ENCODE results near the gene SERPINE2.
"Not testable (repeated sequence)": the region's sequence is repeated elsewhere in the genome, so short reads cannot be mapped to it uniquely, and the experiment has no call there.

SERPINE2 gene

DNA sequence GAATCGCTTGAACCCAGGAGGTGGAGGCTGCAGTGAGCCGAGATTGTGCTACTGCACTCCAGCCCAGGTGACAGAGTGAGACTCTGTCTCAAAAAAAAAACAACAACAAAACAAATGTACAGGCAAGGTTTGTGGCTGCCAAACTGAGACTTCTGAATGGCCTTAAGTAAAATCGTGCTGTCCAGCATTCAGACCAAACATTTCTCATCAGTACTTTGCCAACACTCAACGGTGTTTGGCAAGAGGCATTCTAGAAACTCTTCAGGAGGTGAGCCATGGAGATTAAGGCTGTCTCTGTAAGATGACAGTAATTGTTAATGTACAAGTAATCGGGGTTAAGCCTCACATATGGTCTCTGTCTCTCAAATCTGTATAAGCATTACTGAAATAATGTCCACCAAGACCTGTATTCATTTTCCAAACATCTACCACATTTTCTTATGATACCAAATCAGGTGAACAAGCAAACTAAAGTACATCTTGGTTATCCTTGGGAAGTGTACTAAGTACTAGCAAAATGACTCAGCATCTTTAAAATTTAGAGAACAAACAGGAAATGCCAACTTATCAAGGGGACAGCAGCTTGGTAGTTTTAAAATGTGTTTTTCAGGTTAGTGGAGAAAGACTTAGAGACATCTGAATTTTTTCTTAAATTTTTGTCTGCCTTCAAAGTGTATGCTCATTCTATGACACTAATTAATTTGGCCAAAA lies 29.3 kb downstream of the SERPINE2 start:
- H3K4me3 ChIP-seq (ENCODE audit: low read length): no peak overlapping the region

DNA sequence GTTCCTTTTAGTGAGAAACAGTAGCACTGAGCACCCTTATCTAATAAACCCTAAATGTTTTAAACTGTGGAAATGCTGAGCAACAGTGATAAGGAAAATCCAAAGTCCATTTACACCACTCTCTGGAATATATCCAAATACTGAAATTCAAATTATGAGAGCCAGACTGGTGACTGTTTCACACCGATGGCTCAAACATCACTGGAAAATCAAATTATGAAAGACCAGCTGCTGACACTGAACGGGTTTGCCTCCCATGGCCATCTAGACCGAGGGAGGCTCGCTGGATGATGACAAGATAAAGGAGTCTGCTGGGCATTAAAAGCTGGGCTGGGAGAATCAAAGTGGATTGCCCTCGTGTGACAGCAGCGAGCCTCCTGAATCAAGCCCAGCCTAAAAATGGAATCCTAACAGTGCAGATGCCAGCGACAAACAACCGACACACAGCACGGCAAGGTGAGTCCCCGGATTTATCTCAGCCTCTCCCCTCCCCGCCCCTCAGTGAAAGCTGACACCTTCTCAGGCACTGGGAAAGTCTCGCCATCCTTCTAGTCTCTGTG lies 30.3 kb downstream of the SERPINE2 start:
- H3K4me3 ChIP-seq (ENCODE audit: low read length): no peak overlapping the region
- no peak for DNase-seq (ENCODE audit: low read depth)
- TF ChIP-seq CTCF (IDR thresholded peaks at IDR 0.05; ENCODE audit: insufficient read depth, low read depth, low read length, missing control alignments): no peak

More for the DNA sequence above, 29.3 kb downstream of the SERPINE2 start:
- TF ChIP-seq CTCF (IDR thresholded peaks at IDR 0.05; ENCODE audit: insufficient read depth, low read depth, low read length, missing control alignments): no peak
- no peak for DNase-seq (ENCODE audit: low read depth)

DNA sequence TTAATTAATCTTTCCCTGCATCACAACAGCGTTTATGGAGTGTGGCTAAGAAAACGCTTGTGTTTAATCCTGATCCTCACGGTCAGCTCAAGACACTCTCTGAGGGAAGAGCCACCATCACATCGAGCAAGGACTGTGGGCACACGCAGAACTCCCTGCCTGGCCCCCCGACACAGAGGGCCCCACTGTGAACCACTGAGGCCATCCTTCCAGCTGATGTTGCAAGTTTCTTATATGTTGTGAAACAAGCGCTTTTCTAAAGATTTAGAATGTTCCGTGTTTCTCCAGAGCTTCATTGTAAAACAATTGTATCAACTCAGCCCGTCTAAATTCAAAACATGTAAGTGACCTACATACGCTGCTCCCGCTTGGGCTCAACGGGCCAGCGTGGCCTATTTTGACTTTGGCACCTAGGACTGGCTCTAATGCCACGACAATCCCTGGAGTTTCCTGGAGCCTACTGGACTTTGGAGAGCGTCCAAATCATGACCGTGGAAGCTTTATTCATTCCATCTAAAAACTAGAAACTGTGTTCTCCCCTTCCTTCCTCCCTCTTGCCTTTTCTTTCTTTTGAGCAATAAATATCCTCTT lies 34.9 kb downstream of the SERPINE2 start:
- DNase-seq (ENCODE audit: low read depth): no peak
- TF ChIP-seq CTCF (IDR thresholded peaks at IDR 0.05; ENCODE audit: insufficient read depth, low read depth, low read length, missing control alignments): no peak
- no peak overlapping the region for H3K4me3 ChIP-seq (ENCODE audit: low read length)

- not testable (repeated sequence) for H3K4me3 ChIP-seq (ENCODE audit: low read length); DNase-seq (ENCODE audit: low read depth)
Observed at GRCh38 chr2:224000662-224001061, 38.4 kb downstream of the SERPINE2 start.

GRCh38 chr2:223999862-224000261 lies 39.2 kb downstream of the SERPINE2 start:
- TF ChIP-seq CTCF (IDR thresholded peaks at IDR 0.05; ENCODE audit: insufficient read depth, low read depth, low read length, missing control alignments): no peak
- no peak for DNase-seq (ENCODE audit: low read depth)
- H3K4me3 ChIP-seq (ENCODE audit: low read length): no peak overlapping the region

- no peak overlapping the region for H3K4me3 ChIP-seq (ENCODE audit: low read length)
- TF ChIP-seq CTCF (IDR thresholded peaks at IDR 0.05; ENCODE audit: insufficient read depth, low read depth, low read length, missing control alignments): no peak
- DNase-seq (ENCODE audit: low read depth): no peak
Observed at GRCh38 chr2:223998948-223999347, 40.1 kb downstream of the SERPINE2 start.

DNA sequence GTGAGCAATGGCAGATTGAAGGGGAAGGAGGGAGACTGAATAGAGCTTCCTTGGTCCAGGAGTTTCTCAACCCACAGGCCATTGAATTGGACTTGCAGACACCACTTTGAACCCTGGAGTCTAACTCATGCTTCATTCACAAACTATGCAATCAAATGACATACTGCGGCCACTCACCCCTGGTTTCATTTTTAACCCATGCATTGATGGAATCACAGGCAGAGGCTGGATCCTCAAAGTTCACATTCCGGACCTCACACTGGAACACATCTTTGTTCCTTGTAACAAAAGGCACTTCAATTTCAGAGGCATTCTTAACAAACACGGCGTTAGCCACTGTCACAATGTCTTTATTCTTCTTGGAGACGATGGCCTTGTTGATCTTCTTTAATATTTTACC lies 41.1 kb downstream of the SERPINE2 start:
- no peak for TF ChIP-seq CTCF (IDR thresholded peaks at IDR 0.05; ENCODE audit: insufficient read depth, low read depth, low read length, missing control alignments)
- H3K4me3 ChIP-seq (ENCODE audit: low read length): no peak overlapping the region
- DNase-seq (ENCODE audit: low read depth): no peak
